GM18517 (cell line): Measurements from ENCODE around the gene TAF3.
"Not testable (repeated sequence)": the region's sequence is repeated elsewhere in the genome, so short reads cannot be mapped to it uniquely, and the experiment has no call there.

Experiments used
- ATAC-seq: cut with Tn5 transposase; IDR thresholded peaks from one replicate; pipeline ENCODE4 v1.9.1; 2021; ENCODE audit warnings: mild to moderate bottlenecking, moderate library complexity; ENCODE audit not compliant: unreplicated experiment

TAF3 gene

DNA sequence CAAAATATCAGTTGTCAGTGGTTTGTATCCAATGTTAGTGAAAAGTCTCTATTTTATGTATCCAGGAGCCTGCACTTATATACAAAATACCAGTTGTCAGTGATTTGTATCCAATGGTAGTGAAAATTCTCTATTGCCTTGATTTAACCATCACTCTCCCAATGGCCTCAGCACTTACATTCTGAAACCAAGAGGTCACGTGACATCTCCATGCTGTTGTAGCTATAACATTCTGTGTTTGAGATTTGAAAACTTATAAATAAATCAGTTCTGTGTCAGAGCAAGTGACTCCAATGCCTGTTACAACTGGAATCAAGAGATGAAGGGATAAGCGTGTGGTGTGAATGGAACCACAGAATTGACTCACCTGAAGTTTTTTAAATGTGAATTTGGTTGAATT is 205.5 kb downstream of the TAF3 start:
- no peak for ATAC-seq

DNA sequence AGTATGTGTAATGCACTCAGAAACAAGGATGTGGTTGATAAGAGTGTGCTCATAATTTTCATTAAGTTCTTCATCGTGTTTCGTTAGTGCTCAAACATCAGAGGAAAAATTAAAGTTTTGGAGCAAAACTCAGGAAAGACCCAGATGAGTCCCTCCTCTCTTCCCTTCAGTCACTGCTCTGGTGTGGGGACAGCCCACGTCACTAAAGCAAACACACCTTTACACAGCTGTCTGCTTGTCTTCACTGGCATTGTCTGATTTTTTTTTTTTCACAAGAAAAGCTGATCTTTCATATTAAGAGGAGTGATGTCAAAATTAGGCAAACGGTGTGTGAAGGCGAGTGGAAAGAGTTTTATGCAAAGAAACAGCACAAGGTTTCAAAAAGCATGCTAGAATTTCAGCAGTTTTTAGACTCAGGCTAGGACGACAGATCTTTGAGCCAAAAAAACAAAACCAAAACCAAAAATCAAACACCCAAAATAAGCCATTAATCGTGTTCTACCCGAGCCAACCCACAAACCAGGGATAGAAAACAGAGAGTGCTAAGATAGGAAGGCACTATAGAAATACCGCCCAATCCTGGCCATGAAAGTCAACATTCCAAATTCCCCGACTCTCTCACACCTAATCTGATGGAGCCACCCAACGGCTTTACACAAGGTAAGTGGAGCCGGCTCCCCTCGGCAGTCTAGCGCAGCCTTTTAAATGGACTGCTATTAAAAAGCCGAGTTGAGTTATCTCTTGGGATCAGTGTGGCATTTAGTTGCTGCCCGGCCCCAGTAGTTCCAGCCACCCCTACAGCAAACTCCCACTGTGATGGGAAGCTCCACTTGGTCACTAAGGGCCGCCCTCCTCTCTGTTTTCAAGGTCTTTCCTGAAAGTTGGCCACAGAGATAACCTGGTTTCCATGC is 208.3 kb downstream of the TAF3 start:
- ATAC-seq, result no peak

DNA sequence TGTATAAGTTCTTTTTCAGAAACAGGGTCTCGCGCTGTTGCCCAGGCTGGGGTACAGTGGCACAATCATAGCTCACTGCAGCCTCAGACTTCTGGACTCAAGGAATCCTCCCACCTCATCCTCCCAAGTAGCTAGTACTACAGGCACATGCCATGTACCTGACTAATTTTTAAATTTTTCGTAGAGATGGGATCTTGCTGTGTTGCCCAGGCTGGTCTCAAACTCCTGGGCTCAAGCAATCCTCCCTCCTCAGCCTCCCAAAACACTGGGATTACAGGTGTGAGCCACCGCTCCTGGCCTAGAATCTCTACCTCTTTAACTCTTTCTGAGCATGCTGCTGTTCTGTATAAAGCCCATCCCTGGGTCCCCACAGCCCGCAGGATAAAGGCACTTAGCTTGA is 212.9 kb downstream of the TAF3 start:
- not testable (repeated sequence) for ATAC-seq

DNA sequence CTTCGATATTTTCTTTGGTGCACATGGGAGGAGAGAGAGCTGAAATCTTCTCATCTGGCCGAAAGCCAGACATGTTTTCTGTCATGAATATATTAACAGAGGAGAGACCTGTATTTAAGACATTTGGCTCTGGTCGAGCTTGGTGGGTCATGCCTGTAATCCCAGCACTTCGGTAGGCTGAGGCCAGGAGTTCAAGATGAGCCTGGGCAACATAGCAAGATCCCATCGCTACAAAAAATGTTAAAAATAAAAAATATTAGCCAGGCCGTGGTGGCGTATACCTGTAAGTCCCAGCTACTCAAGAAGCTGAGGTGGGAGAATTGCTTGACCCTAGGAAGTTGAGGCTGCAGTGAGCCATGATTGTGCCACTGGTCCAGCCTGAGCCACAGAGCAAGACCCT is 214.3 kb downstream of the TAF3 start:
- ATAC-seq, result no peak

DNA sequence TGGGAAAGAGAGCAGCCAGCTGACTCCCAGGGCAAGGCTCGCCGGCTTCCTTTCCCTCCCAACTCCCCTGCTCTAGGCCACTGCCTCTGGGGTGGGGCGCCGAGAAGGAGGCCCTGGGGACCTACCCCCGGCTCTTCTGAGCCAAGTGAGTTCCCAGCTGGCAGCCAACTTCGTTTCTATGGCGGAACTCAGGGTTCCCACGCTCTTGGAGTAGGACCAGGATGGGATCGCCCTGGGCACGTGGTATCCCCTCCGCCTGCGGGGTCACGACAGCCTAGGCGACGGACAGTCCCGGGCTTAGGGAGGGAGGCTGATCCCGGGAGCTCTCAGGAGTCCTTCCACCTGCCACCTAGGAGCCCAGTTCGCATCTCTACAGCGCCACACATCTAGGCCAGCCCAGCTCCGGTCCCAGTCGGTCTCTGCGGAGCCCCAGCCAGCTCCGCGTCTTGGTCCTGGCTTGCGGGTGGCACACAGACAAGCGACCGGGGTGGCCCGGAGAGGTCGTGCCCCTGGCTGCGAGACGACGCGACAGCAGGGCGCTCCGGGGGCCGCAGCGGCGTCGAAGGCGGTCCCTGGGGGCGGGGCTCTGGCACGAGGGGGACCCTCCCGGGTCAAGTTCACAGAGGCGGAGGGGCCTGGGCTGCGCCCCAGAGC is 215.6 kb downstream of the TAF3 start:
- no peak for ATAC-seq

DNA sequence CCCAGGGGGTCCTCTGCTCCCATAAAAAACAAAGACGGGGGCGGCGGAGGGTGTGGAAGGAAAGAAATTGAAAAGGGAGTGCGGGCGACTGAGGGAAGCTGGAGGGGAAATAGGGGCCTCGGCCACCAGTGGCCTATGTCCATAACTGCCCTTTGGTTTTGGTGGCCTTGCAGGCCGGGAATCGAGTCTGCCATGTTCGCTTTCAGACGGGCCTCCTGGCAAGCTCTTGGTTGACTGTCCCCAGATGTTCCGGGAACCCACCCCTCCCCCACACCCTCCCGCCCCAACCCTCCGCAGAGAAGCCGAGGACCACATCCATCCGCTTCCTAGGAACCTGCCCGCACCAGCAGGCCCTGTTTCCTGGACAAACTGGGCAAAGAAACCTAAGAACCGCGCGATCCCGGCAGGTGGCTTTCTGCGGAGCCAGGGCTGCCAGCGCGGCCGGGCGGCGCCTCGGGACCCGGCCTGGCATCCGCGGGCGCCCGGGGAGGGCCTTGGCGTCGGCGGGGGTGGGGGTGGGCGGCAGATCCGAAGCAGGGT is 216.2 kb downstream of the TAF3 start:
- no peak for ATAC-seq

DNA sequence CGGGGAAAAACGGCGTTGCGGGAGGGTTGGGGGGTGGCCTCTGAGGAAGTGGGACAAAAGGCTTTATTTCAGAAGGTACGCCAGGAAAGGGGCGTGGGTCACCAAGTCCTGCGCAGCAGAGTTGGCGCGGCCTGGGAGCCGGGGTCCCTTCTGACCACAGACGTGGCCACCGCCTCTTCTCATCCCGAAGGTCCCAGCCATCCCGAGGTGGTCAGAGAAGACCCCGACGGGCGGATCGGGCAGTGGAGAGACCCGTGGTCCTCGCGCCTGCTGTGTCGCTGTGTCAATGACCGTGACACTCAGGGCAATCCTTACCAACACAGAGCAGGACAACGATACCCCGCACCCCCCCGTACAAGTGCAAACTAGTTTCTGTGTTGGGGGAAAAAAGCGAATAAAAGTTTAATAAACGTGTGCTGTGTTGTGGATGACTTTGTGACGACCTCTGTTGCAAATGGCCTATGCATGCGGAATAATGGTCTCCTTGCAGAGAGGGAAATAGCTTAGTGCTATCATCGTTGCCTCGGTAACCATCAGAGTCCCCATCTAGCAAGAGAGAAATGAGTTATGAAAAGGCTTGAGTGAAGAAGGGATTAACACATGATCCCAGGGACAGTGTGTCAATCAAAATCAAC is 216.8 kb downstream of the TAF3 start:
- no peak for ATAC-seq

DNA sequence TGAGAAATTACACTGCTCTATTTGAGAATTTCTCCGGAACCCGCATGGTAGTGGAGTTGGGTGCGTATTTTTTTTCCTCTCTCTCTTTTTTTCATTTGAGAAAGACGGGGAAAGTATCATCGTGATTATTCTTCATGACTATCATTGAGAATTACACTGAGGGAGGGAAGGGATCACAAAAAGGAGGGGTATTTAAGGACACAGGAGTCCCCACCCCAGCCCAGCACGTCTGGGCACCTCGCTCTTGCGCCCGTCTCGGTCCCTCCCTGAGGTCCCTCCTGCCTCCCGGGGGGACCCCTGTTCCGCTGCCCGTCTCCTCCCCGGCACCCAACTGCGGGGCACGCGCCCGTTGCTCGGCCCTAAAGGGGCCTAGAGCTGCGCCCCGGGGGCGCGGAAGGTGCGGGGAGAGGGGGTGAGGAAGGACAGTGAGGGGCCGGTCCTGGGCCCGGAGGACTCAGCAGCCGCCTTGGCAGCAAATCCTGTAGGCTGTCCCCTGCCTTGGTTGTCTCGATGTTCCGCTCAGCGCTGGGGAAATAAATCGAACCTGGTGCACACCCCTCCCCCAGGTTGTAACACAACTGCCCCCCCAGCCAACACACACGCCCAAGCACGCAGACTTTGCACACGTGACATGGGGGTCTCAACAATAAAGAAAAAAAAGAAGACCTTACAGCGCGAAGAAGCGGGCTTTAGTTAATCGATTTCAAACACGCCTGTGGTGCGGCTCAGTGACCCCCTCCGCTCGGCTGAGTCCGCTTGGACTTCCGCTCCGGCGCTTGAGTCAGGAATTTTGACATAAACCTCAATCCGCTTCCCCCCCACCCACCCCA is 217.6 kb downstream of the TAF3 start:
- no peak for ATAC-seq

DNA sequence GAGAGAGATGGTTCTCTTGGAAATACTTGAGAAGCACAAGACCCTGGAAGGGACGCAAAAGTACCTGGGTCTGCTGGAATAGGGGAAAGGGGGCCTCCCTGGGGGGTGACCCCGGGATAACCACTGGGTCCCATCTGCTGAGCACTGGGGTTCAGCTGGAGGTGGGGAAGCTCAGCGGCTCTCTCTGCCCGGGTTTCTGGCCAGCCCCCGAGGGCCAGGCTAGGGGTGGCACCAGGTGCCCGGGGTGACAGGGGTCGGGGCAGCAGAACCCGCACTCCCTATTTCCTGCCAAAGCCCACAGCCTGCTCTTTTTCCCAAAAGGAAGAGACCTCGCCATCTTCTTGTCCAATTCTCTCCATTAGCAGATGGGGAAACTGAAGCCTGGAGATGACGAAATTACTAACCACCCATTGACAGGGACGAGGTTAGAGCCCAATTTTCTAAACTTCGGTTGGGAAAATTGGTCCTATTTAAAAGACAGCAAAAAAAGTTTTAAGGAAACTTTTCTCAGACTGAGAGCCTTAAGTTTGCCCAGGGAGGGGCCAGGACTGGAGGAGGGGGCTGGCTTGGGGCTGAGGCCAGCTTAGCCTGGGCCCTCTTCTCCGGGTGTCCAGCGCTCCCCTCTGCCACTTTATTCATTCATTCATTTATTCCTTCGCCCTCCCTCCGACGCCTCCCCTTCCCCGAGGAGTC is 218.3 kb downstream of the TAF3 start:
- ATAC-seq, result no peak

DNA sequence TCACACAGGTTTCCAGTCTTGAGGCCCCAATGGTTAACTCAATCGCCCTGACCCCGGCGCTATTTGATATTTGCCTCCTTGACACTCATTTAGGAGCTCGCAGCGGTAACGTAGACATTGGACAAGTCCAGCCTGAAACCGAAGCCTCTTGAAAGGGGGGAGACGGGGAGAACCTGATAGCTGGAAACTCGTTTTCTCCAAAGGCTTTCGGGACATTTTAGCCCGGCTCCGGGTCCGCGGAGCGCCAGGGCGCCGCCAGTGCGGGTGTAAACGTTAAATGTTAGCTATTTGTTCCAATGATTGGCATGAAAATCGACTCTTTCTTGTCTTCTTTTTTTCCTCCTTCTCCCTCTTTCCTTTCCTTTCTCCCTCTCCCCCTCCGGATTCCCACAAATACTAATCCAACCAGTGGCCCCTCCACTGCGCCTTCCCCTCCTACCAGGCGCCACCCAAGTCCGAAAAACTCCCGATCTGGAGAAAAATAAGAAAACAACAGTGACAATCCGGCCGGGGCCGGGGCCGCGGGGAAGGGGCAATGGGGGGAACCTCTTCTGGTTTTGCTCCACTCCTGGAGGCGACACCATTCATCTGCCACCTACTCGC is 219.0 kb downstream of the TAF3 start:
- no peak for ATAC-seq

DNA sequence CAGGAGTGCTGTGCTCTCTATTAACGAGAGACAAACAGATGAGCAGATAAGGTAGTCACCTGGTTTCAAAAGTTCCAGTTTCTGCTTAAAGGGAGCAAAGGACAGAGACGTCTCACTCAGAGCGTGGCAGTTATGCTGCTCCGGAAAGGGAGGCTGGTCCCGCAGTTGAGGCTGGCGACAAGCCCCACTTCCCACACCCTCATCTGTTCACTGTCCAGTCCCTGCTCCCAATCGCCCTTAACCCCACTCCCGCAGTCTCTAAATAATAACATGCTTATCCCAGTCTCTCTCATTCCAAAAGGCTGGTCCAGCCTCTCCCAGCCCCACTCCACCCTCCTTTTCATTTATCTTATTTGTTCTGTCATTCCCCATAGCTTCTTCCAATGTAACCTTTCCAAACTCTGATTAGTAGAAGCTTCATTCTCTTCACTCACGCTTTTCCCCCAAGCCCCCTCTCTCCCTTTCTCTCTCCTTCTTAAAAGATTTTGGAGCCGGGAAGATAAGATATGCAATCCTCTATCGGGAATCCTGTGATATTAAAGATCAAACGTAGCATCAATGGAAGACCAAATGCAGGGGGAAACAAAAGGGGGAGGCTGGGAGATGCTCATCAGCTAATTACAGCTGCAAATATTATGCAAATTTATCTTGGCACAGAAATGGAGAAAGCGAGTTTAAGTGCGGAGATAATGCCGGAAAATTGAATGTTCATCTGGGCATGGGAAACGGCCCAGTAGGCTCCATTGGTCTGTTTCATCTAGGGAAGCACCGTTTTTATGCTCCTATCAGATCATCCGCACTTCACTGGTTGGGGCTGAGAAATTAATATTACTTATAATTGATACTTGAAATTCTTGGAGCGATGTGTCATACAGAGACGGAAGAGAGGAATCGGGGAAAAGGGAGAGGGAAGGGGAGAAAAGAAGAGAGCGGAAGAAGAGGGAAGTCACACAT is 219.9 kb downstream of the TAF3 start:
- no peak for ATAC-seq

DNA sequence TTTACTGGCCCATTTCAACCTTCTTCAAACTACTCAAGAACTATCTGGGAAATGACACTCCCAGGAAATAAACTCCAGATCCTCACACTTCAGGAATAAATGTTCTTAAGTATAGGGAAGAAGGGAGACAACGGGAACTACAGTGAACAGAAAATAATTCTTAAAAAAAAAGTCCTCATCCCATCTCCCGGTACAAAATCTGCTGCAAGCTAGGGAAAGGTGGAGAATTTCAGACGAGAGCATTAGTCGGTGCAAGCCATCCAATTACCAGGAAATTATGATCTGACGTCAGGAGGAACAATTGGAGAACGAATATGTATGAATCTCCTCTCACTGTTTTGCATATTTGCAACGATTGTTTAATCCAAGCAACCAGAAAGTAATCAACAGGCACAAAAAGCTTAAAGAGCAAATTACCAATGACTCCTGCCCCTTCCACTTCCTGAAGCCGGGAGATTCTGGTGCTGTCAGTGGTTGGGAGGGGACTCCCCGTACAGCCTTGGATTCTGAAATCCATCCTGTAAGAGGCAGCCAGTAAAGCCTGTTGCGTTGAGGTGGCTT is 221.1 kb downstream of the TAF3 start:
- ATAC-seq, result no peak

DNA sequence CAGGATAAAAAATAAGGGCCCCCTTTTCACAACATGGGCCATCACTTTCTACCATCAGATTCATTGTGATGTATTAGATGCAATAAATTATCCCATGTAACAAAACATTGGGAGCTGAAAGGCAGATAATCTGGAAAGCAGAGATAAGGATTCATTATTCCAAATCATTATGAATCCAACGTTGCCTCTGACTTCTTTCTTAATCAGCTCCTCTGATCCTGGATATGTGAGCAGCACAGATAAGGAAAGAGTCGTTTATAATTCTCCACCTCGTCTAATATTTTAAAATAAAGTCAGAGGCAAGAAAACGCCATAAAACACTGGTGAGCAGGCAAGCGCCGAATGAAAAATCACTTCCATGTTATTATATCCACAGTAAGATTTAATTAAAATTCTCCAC is 222.3 kb downstream of the TAF3 start:
- ATAC-seq, result no peak

DNA sequence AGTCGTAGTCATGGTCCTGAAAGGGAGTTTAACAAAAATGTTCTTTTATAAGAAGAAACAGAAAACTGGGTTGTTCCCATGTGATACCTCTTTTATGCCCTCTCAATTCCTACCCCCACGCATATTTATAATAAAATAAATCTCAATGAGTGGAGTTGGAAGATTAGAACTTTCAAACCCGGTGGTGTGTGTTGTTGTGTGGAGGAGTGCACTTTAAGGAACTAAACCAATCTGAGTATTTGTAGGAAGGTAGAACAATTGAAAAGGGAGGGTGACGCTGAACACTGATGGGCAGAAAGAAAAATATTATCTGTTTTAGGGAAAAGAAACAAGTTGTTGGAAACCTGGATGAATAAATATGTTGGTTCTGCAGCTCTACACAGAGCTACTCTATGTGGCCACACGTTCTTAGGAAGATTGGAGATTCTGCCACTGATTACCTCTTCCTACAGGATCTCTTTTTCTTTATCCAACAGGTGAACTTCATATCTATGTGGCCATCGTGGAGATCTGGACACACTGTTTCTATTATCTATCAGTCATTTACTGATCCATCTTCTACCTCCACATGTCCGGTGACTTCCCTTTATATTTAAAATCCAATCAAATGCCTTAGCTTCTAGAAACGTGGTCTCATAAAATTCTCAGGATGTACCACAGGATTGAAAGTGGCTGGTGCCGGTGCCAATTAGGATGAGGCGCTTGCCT is 223.1 kb downstream of the TAF3 start:
- no peak for ATAC-seq

DNA sequence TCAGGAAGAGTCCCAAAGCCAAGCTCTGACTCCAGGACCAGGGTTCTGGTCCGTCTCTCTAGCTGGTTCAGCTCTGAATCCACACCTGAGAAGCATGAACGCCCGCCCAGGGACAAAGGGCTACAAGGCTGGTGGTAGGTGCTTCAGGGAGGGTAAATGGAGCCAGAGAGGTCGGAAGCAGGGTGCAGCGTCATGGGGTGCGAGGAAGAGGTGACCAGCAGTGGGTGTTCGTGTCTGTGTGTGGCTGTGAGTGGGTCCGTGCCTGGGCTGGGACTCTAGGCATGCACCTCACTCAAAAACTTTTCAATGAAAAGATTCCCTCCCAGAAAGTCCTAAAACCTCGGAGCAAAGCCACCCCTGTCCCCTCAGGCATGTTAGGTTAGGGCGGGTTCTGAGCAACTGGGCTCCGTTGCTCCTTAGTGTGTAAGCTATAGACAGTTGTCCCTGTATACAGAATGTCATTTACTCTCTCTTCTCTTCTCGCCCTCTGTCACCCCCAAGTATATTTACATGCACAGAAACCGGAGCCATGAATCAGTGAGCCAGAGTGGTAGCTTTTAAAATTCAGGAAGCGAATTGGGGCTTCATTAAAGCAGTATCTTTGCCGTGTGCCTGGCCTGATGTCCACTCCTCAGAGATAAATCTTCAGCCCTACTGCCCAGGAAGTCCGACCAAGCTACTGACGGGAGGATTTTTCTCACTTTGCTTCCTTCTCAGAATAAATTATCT is 223.9 kb downstream of the TAF3 start:
- no peak for ATAC-seq

DNA sequence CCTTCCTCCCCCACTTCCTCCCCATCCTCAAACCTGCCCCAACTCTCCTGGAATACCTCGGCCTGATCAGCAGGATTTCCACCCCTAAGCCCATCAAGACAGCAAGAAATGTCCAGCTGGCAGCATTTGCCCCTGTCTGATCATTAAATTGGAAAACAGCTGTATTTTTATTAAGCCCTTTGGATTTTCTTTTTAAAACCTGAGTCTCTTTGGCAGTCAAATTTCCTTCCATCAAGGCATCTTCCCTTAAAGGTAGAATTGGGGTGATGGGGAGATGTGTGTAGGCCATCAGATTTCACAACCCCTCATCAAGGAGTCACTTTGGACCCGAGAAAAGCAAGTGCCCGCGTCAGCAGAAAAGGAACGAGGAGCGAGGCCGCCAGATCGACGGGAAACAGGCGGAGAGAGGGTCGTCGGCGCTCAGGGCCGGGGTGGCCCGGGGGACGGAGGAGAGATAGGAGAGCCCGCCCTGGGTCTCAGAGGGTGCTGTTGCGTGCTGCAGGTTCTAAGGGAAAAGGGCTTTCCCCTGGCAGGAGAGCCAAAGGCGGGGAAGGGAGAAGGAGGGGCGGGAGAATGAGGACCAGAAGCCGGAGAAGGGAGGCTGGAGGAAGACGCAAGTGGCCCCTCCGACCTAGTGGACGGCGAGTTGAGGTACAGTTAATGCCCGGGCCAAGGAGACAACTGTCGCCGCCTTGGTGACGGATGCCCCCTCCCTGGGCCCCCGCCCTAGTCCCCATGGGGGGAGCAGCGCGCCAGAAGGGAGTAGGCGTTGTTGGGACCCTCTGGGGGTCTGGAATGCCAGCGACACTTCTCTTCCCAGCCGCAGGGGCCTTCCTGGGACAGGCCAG is 224.6 kb downstream of the TAF3 start:
- ATAC-seq, result no peak
